DOHH2 (cell line): ENCODE measurements around the gene TBC1D10A.

Experiments
- CTCF ChIP-seq: fragments of 200-600 bp; sonication (generic); IDR thresholded peaks from one replicate; pipeline ENCODE4 v1.5.1; 2014; ENCODE audit warnings: antibody characterized with exemption, mild to moderate bottlenecking, low read depth, low read length; ENCODE audit not compliant: poor library complexity, severe bottlenecking
- EZH2phosphoT487 ChIP-seq: fragments of 200-600 bp; sonication (generic); IDR thresholded peaks from 2 replicates; pipeline ENCODE4 v1.6.1; 2017; ENCODE audit warnings: borderline replicate concordance, mild to moderate bottlenecking, antibody characterized with exemption, low read length, moderate library complexity, mixed read lengths

- TF ChIP-seq EZH2phosphoT487: no peak
- no peak for TF ChIP-seq CTCF
These were observed 52.9 kb downstream of the TBC1D10A start for GRCh38 chr22:30273711-30274436.
